Measurements from ENCODE around the gene DAP.
"Not testable (repeated sequence)": the region's sequence is repeated elsewhere in the genome, so short reads cannot be mapped to it uniquely, and the experiment has no call there.

The DAP gene

GRCh38 chr5:10653043-10653442 is 108.0 kb downstream of the DAP start:
- peak; percentile 44 for DNase-seq (ENCODE audit: low spot score)

GRCh38 chr5:10652606-10653005 is 108.4 kb downstream of the DAP start:
- DNase-seq (ENCODE audit: low spot score): no peak

GRCh38 chr5:10652151-10652550 is 108.9 kb downstream of the DAP start:
- no peak for DNase-seq (ENCODE audit: low spot score)

DNA sequence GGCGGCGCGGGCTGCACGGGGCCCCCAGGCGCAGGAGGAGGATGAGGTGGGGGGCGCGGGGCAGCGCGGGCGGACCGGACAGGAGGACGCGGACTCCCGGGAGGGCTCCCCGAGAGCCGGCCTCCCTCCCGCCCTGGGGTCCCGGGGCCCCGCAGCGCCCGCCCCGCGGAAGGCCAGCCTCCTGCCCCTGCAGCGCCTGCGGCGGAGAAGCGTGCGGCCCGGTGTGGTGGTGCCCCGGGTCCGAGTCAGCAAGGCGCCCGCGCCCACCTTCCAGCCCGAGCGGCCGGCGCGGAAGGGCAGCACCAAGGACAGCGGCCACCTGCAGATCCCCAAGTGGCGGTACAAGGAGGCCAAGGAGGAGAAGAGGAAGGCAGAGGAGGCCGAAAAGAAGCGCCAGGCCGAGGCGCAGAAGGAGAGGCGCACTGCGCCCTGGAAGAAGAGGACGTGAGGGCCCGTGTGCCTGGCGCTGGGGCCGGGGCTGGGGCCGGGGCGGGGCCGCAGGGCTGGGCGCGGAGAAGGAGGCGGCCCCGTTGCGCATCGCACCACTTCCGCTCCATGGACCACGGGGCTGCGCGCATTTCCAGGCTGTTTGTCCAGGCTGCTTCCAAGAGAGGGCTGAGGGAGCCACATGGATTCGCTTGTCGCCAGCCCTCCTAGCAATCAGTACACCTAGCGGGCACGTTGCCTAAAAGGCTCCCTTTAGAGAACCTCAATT is 111.2 kb downstream of the DAP start:
- DNase-seq (ENCODE audit: low spot score): peak; percentile 12

- DNase-seq (ENCODE audit: low spot score): no peak
These were observed 112.0 kb downstream of the DAP start for GRCh38 chr5:10648806-10649665.

DNA sequence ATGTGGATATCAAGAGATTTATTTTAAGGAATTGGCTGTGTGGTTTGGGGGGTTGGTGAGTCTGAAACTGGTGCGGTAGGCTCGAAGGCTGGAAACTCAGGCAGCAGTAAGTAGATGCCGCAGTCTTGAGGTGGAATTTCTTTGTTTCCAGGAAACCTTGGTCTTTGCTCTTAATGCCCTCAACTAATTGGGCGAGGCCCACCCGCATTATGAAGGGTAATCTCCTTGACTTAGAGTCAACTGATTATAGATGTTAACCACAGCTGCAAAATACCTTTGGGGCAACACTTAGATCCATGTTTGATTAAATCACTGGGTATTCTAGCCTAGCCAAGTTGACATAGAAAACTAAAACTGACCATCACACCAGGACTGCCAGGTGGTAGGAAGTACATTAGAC is 113.4 kb downstream of the DAP start:
- no peak for DNase-seq (ENCODE audit: low spot score)

- no peak for DNase-seq (ENCODE audit: low spot score)
These were observed 115.4 kb downstream of the DAP start for GRCh38 chr5:10645671-10646070.

DNA sequence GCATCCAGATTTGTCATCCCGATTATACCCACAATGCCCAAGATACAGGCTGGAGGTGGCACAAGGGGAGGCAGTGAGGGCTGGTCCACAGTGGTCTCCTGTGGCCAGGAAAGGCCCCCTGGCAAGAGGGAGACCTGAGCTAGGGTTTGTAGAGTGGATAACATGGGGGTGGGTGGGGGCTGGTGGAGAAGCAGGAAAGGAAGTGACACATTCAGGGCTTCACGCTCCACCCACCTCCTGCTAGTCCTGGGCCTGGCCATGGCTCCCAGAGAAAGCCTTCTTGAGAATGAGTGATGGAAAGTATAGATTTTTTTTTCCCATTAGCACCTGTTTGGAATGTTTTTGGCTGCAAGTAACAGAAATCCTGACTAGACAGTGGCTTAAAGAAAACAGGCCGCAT is 115.9 kb downstream of the DAP start:
- DNase-seq (ENCODE audit: low spot score): no peak

DNA sequence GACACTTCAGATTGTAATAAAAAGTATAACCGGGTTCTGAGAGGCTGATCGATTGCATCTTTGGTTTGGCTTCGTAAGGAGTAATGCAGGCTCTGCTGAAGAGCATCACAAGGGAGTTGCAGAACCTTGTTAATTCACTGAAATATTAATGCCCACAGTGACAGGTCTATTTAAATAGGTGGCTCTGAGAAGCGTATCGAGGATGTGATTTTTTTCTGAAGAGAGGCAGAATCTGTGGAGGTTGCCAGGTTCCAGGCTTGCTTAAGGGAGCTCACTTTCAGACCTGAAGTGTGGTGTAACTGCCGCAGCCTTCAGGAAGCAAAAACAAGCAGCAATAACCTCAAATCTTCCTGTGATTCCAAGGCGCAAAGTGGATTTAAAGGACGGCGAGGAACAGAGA is 116.8 kb downstream of the DAP start:
- DNase-seq (ENCODE audit: low spot score): no peak

DNA sequence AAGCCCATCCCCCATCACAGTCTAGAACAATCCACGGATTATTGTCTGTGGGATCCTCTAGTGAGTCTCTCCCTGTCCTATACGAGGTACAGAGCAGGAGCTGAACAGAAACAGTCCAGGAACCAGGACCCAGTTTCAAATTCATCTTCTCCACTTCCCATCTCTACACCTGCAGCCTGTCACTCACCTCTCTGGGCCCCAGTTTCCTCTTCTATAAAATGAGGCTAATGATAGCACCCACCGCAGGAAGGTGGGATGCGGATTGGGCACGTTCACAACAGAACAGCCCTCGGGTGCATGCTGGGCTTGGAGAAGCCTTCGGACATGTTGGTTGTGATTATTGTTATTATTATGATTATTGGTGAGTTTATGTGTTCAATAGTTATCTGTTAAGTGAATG is 118.7 kb downstream of the DAP start:
- DNase-seq (ENCODE audit: low spot score): no peak

- no peak for DNase-seq (ENCODE audit: low spot score)
These were observed 121.1 kb downstream of the DAP start for GRCh38 chr5:10639846-10640368.

DNA sequence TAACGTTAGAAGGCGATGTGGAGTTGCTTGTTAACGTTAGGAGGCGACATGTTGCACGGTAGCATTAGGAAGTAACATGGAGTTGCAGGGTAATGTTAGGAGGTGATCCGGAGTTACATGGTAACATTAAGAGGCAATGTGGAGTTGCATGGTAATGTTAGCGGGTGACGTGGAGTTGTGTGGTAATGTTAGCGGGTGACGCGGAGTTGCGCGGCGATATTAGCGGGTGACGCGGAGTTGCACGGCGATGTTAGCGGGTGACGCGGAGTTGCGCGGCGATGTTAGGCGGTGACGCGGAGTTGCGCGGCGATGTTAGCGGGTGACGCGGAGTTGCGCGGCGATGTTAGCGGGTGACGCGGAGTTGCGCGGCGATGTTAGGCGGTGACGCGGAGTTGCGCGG is 122.3 kb downstream of the DAP start:
- not testable (repeated sequence) for DNase-seq (ENCODE audit: low spot score)

- DNase-seq (ENCODE audit: low spot score): no peak
These were observed 123.1 kb downstream of the DAP start for GRCh38 chr5:10637944-10638343.

- no peak for DNase-seq (ENCODE audit: low spot score)
These were observed 124.5 kb downstream of the DAP start for GRCh38 chr5:10636363-10637142.

DNA sequence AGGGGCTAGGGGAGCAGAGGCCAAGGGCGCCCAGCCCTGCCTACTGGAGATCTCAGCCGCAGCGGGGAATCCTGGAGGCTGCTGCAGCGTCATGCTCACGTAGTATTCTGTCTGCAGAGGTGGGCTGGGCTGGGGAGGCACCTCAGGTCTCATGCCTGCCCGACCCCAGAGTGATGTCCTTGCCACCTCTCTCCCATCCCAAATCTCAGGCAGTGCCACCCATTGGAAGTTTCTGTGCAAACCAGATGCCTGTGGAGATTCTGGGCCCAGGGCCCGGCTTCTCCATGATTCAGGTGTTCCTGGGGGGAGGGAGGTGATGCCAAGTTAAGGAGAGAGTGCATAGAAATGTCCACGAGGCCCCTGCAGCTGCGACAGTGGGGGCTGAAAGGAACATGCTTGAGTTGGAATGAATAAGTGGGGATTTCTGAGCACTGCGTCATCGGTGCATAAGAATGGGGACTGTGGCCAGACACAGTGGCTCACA is 125.1 kb downstream of the DAP start:
- no peak for DNase-seq (ENCODE audit: low spot score)

DNA sequence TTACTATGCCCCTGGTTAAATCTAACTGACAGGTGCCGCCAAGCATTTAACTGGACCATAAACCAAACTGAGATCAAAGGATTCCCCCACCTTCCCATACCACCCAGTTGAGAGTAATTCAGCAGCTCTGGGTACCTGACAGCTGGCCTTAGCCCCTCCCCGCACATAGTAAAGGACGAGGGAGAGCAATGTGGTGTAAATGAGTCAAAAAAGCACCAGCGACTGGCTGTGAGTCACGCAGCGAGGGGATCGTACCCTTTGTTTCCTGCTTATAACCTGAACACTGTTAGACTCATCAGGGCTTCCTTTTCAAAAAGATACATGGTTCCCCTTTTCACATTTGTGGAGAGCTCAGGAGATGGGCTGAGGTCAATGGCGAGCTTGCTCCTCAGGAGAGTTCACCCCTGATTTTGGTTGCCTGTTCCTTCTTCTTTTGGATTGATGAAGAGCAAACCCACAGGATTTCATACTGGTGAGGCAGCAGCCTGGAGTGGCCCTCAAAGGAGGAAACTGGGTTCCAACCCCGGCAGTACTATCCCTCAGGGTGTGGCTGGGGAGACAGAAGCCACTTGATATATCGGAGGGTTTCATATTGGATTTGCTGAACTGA is 125.7 kb downstream of the DAP start:
- DNase-seq (ENCODE audit: low spot score): no peak

DNA sequence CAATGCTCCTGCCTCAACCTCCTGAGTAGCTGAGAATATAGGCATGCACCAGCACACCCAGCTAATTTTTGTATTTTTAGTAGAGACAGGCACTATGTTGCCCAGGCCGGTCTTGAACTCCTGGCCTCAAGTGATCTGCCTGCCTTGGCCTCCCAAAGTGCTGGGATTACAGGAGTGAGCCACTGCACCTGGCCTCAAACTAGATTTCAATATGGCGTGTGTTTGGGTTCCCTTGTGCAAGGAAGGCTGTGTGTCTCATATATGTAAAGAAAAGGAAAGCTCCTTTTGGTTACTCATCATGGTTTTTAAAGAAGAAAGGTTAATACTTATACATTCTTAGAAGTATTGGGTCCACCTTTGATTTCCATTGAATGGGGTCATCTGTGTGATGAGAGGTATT is 126.5 kb downstream of the DAP start:
- DNase-seq (ENCODE audit: low spot score): no peak

DNA sequence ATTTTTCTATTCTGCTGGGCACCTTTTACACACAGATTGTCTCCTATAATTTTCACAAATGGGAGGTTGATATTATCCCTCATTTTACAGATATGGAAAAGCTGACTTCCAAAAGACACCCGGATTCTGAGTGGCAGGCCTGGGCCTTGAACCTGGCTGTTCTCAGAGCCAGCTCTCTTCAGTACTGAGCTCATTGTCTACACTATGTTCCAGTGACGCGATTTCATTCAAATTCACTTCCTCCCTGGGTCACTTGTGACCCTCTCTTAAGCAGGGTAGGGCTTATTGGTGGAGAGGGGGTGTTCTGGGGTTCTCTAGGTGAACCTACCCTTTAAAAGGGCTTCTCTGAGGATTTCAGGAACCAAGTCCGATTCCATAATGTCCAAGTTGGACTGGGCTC is 127.0 kb downstream of the DAP start:
- DNase-seq (ENCODE audit: low spot score): no peak

GRCh38 chr5:10633271-10634049 is 127.6 kb downstream of the DAP start:
- no peak for DNase-seq (ENCODE audit: low spot score)

DNA sequence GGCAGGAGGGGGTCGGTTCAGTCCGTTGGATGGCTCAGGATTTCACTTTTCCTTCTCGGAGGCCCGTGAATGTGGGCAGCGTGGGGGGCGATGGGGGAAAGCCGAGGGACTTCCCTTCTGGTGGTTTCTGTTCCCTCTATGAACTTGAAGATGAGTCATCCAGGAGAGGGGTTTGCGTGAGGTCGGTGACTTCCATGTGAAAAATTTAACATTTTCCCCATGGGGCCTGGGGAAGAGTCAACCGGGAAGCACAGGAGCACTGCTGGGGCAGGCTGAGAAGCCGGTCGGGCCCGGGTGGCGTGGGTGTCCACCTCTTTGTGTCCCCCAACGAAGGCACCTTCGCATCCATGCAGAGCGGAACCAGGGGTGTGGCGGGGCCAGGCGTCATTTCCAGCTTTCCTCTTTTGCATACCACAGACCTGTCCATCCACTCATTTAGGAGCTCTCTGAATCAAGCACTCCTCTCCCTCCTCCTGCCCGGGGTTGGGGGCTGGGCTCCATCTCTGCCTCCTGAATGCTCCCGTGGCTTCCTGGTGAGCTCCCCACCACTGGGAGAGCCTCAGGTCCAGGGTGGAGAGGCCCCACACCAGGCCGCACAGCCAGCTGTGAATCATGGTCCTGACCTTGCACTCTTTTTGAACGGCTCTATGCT is 128.8 kb downstream of the DAP start:
- DNase-seq (ENCODE audit: low spot score): no peak
